RWPE2 (cell line): ENCODE results near the gene CDC34.

Experiments used
- ATAC-seq: fragments of 200-7000 bp; cut with Tn5 transposase; 3 replicates; pipeline ENCODE4 v1.9.1; 2021; ENCODE audit warnings: low read depth
- DNase-seq: peaks from one replicate; pipeline ENCODE4 v3.0.0-alpha.2; 2020; ENCODE audit warnings: low spot score
- H3K27ac ChIP-seq: fragments of 450-650 bp; 2 replicates; pipeline ENCODE4 v1.5.1; 2017; ENCODE audit warnings: mild to moderate bottlenecking; ENCODE audit not compliant: poor library complexity, severe bottlenecking
- H3K27me3 ChIP-seq: fragments of 250-450 bp; sonication (Bioruptor Pico); 2 replicates; pipeline ENCODE4 v1.5.1; 2021; ENCODE audit warnings: mild to moderate bottlenecking, moderate library complexity; ENCODE audit not compliant: insufficient read depth, poor library complexity, severe bottlenecking
- H3K36me3 ChIP-seq: fragments of 250-450 bp; sonication (Bioruptor Pico); 2 replicates; pipeline ENCODE4 v1.5.1; 2020; ENCODE audit warnings: low read depth, mild to moderate bottlenecking, moderate library complexity
- H3K4me1 ChIP-seq: fragments of 250-450 bp; sonication (Bioruptor Pico); 2 replicates; pipeline ENCODE4 v1.5.1; 2021; ENCODE audit warnings: mild to moderate bottlenecking, moderate library complexity; ENCODE audit not compliant: insufficient read depth, poor library complexity, severe bottlenecking
- H3K4me3 ChIP-seq: fragments of 250-450 bp; sonication (Bioruptor Pico); 2 replicates; pipeline ENCODE4 v1.5.1; 2021; ENCODE audit warnings: mild to moderate bottlenecking, moderate library complexity; ENCODE audit not compliant: severe bottlenecking
- H3K9me3 ChIP-seq: fragments of 250-450 bp; sonication (Bioruptor Pico); 2 replicates; pipeline ENCODE4 v1.5.1; 2021; ENCODE audit warnings: mild to moderate bottlenecking, moderate library complexity; ENCODE audit not compliant: severe bottlenecking
- TF ChIP-seq, protein P1 (sequence below): fragments of 450-650 bp; IDR thresholded peaks from one replicate; pipeline ENCODE4 v1.5.1; 2017; ENCODE audit warnings: mild to moderate bottlenecking, moderate library complexity; ENCODE audit not compliant: poor library complexity, severe bottlenecking

The CDC34 gene, protein sequence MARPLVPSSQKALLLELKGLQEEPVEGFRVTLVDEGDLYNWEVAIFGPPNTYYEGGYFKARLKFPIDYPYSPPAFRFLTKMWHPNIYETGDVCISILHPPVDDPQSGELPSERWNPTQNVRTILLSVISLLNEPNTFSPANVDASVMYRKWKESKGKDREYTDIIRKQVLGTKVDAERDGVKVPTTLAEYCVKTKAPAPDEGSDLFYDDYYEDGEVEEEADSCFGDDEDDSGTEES

DNA sequence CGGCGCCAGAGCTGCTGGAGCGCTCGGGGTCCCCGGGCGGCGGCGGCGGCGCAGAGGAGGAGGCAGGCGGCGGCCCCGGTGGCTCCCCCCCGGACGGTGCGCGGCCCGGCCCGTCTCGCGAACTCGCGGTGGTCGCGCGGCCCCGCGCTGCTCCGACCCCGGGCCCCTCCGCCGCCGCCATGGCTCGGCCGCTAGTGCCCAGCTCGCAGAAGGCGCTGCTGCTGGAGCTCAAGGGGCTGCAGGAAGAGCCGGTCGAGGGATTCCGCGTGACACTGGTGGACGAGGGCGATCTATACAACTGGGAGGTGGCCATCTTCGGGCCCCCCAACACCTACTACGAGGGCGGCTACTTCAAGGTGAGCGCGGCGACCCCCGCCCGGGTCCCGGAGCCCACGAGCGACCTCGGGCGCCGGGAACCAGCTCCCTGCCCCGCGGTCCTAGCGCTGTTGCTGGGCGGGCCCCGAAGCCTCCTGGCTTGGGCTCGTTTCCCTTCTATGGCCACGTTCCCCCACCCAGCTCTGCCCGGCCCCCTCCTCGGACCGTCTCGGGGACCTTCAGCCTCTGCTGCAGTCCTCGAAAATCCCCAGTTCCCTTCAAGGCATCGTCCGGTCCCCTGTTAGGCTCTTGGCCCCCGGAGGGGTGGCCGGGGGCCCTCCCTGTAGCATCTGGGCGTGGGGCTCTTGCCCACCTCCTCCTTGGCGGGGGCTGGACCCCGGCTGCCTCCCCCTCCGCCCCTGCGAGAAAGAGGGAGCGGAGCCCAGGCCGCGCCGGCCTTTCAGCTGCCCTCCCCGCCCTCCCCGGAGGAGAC lies at the start of gene CDC34:
Gene CDC34, plus strand, starts transcription at position 8 of the 808 bp plus-strand sequence. Its CDS starts 172 bp downstream, at position 180.
- TF ChIP-seq, protein P1, sequence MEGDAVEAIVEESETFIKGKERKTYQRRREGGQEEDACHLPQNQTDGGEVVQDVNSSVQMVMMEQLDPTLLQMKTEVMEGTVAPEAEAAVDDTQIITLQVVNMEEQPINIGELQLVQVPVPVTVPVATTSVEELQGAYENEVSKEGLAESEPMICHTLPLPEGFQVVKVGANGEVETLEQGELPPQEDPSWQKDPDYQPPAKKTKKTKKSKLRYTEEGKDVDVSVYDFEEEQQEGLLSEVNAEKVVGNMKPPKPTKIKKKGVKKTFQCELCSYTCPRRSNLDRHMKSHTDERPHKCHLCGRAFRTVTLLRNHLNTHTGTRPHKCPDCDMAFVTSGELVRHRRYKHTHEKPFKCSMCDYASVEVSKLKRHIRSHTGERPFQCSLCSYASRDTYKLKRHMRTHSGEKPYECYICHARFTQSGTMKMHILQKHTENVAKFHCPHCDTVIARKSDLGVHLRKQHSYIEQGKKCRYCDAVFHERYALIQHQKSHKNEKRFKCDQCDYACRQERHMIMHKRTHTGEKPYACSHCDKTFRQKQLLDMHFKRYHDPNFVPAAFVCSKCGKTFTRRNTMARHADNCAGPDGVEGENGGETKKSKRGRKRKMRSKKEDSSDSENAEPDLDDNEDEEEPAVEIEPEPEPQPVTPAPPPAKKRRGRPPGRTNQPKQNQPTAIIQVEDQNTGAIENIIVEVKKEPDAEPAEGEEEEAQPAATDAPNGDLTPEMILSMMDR: no peak
- Histone ChIP-seq H3K36me3 (peaks cover 10% of the 10 kb centered on the region), H3K4me1 (no peaks in the 10 kb centered on the region), H3K27me3 (no peaks in the 10 kb centered on the region), H3K4me3 (peak within 1 kb of the TSS; percentile 84), H3K9me3 (no peaks in the 10 kb centered on the region), H3K27ac (peak within 1 kb of the TSS; percentile 69)
- DNase-seq: no peak
- ATAC-seq: peak; percentile 13; the same call in 1 of the 3 replicates

DNA sequence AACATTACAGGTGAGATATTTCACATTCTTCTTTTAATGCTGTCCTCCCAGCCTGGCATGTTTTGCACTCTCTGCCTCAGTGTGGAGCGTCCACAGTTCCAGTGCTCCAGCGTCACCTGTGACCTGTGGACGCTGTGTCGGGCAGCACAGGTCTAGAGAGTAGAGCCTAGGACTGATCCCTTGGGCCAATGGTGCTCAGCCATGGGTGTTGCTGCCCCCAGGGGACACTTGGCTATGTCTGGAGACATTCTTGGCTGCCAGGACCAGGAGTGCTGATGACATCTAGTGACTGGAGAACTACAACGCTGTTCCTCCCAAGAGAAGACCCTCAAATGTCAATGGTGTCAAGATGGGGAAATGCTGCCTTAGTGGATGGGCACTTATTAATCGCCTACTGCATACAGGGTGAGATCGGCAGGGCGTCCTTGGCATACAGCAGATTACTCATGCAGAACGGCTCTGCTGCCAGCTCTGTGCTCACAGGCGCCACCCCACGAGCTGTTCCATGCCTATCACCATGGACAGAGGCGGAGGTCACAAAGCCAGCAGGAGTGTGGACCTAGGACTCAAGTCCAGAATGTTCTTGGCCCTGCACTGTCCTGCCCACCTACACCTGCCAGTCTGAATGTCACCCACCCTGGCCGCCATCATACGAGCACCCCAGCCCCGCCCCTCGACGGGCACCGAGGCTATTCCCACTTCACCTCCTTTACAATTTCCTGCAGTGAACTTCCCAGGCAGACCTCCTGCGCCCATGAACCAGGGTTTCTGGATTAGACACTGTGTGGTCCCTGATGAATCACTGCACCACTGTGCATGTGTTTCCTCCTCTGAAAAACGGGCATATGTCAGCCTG lies 49.1 kb upstream of the CDC34 start:
- Histone ChIP-seq H3K36me3 (no peaks in the 10 kb centered on the region), H3K4me1 (no peaks in the 10 kb centered on the region), H3K9me3 (no peaks in the 10 kb centered on the region), H3K27ac (no peak overlapping the region), H3K27me3 (peaks cover 20% of the 10 kb centered on the region), H3K4me3 (no peak overlapping the region)
- TF ChIP-seq, protein P1: no peak
- DNase-seq (no peak), ATAC-seq (no peak)

DNA sequence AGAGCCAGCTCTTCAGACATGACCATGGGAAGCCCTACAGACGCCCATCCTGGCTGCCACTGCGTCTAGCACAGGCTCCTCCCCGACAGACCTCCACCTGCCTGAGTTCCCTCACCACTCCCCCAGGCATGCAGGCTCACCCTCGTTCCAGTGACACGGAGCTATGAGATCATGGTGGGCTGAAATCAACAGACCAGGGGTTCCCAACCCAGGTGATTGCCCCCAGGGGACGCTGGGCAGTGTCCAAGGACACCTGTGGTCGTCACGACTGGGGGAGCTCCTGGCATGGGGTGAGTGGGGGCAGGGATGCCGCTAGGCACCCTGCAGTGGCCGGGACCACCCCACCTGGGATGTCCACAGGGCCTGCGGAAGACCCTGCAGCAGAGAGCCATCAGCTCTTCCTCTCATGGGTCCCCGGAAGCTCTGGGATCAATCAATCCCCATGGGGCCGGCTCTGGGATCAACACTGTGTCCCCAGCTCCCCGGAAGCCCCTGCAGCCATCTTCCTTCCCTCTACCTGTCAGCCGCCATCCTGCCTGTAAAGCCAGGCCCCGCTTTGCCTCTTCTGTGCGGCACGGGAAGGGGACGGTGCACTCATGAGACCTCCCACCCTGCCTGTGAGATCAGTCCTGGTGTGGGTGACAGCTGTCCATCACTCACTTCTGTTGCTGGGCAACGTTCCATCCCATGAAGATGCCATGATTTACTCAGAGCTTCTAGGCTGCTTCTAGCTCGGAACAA lies 48.1 kb upstream of the CDC34 start:
- no peak for DNase-seq

DNA sequence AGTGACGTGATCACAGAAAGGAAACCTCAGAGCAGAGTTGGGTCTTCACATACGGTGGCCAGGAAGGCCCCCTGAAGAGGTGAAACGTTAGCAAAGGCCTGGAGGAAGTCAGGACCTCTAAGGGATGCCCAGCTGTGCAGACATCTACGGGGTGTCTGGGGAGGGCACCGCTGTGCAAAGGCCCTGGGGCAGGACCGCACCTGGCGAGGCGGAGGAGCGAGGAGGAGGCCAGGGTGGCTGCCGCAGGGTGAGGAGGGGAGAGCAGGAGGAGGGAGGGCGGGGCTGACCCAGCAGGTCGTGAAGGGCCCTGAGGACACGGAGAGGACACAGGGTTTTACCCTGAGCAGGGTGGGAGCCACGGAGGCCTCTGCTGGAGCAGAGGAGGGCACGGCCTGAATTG lies 47.1 kb upstream of the CDC34 start:
- ATAC-seq (no peak), DNase-seq (no peak)
- Histone ChIP-seq H3K4me1 (no peaks in the 10 kb centered on the region), H3K27ac (no peak overlapping the region), H3K9me3 (no peaks in the 10 kb centered on the region), H3K36me3 (no peaks in the 10 kb centered on the region), H3K4me3 (no peak overlapping the region), H3K27me3 (peaks cover 20% of the 10 kb centered on the region)
- TF ChIP-seq, protein P1: no peak

More for the DNA sequence above, 48.1 kb upstream of the CDC34 start:
- Histone ChIP-seq H3K27ac (no peak overlapping the region), H3K4me3 (no peak overlapping the region), H3K27me3 (peaks cover 20% of the 10 kb centered on the region), H3K4me1 (no peaks in the 10 kb centered on the region), H3K9me3 (no peaks in the 10 kb centered on the region), H3K36me3 (no peaks in the 10 kb centered on the region)
- TF ChIP-seq, protein P1: no peak
- no peak for ATAC-seq
